ENCODE results near the gene CYB561. TPM values are rescaled to one million over a fixed set of nuclear protein-coding genes. Genes with fewer than 3 reads are reported as not detected.

The CYB561 gene
- total and polyA plus RNA-seq, 9 of the 15 experiments (the other 6 are each of a cell fraction or from before 2014, with no cell fraction given), result 4.0 to 30.8 (median 17.4) TPM

- TF ChIP-seq CREB5 (CRISPR knock-in tag; IDR thresholded peaks at IDR 0.05) (no peak), ETS1 (conservative IDR thresholded peaks at IDR 0.05; ENCODE audit: control insufficient read depth, low read depth, low read length) (no peak), MAFG (tag; conservative IDR thresholded peaks at IDR 0.05) (no peak), HMGN3 (IDR thresholded peaks at IDR 0.05; ENCODE audit: borderline replicate concordance, extremely low read depth, insufficient read length, low read depth, low read length) (peak; percentile 35), CBFB (CRISPR knock-in tag; IDR thresholded peaks at IDR 0.05) (no peak), ELF2 (CRISPR knock-in tag; IDR thresholded peaks at IDR 0.05) (peak; percentile 31; the same call in 1 of the 2 replicates), MXI1 (IDR thresholded peaks at IDR 0.05; ENCODE audit: low read depth, low read length) (no peak), ERF (CRISPR knock-in tag; IDR thresholded peaks at IDR 0.05) (peak; percentile 66; the same call in 1 of the 2 replicates), RBM15 (IDR thresholded peaks at IDR 0.05; ENCODE audit: insufficient read depth, low read length) (no peak), ZFX (CRISPR knock-in tag; IDR thresholded peaks at IDR 0.05) (peak; percentile 94), BCL6 (CRISPR knock-in tag; IDR thresholded peaks at IDR 0.05) (0 out of 2 replicates have a peak, but pooled peaks have one; percentile 59), PRMT5 (CRISPR knock-in tag; IDR thresholded peaks at IDR 0.05) (peak; percentile 37; the same call in 1 of the 2 replicates), ESRRA (IDR thresholded peaks at IDR 0.05; ENCODE audit: borderline replicate concordance, low read depth) (peak; percentile 9; the same call in 1 of the 2 replicates), STAT5B (CRISPR knock-in tag; IDR thresholded peaks at IDR 0.05) (no peak), HMG20A (CRISPR knock-in tag; conservative IDR thresholded peaks at IDR 0.05) (no peak), ZNF830 (CRISPR knock-in tag; IDR thresholded peaks at IDR 0.05) (no peak), ZNF277 (CRISPR knock-in tag; IDR thresholded peaks at IDR 0.05; ENCODE audit: borderline replicate concordance) (no peak), ZBTB1 (CRISPR knock-in tag; IDR thresholded peaks at IDR 0.05; ENCODE audit: borderline replicate concordance, low read depth) (no peak), NFIX (CRISPR knock-in tag; IDR thresholded peaks at IDR 0.05; ENCODE audit: low read depth) (no peak), HINFP (tag; conservative IDR thresholded peaks at IDR 0.05; ENCODE audit: low read depth) (no peak), NCOR1 (IDR thresholded peaks at IDR 0.05) (no peak)
Observed at GRCh38 chr17:63446753-63447470, 806 bp upstream of the CYB561 start (continued).
